ENCODE data around the gene SBNO1. TPM values are rescaled to one million over a fixed set of nuclear protein-coding genes. Genes with fewer than 3 reads are reported as not detected.
"Not testable (repeated sequence)": the region's sequence is repeated elsewhere in the genome, so short reads cannot be mapped to it uniquely, and the experiment has no call there.

SBNO1 gene
- total RNA-seq, 1 experiment from 2014 or later: 60.8 TPM

GRCh38 chr12:123384994-123385376 lies 20.3 kb upstream of the SBNO1 start:
- Mint-ChIP-seq H3K36me3 (ENCODE audit: insufficient read depth, unreplicated experiment) (peaks cover 39% of the 10 kb centered on the region), H3K27me3 (ENCODE audit: unreplicated experiment) (no peaks in the 10 kb centered on the region), H3K27ac (ENCODE audit: unreplicated experiment) (no peak overlapping the region), H3K4me3 (ENCODE audit: low read depth, unreplicated experiment) (peak overlapping the region; percentile 92), H3K9me3 (ENCODE audit: low read depth, unreplicated experiment) (no peaks in the 10 kb centered on the region), H3K4me1 (ENCODE audit: low read depth, unreplicated experiment) (peaks cover 18% of the 10 kb centered on the region)
- BruUV-seq (replicated peaks): no TSS peak
- no peak for TF ChIP-seq CTCF (IDR thresholded peaks at IDR 0.05; ENCODE audit: unreplicated experiment)
- CTCF ChIA-PET: interaction anchor here (0.5 to 2.7 kb wide), 3 partner anchors 19 to 150 kb away, joined by 8 to 37 read pairs (median 11); partner anchors contain the start of gene SBNO1
- intact Hi-C loops (cut with micrococcal nuclease; ENCODE audit: unreplicated experiment): no loop called here
- no peak for DNase-seq

- Mint-ChIP-seq H3K9me3 (ENCODE audit: low read depth, unreplicated experiment) (no peaks in the 10 kb centered on the region), H3K27ac (ENCODE audit: unreplicated experiment) (peak overlapping the region; percentile 86), H3K4me3 (ENCODE audit: low read depth, unreplicated experiment) (peak overlapping the region; percentile 92), H3K27me3 (ENCODE audit: unreplicated experiment) (no peaks in the 10 kb centered on the region), H3K36me3 (ENCODE audit: insufficient read depth, unreplicated experiment) (peaks cover 34% of the 10 kb centered on the region), H3K4me1 (ENCODE audit: low read depth, unreplicated experiment) (peaks cover 16% of the 10 kb centered on the region)
- intact Hi-C loops (cut with micrococcal nuclease; ENCODE audit: unreplicated experiment): no loop called here
- BruUV-seq (replicated peaks): no TSS peak
- CTCF ChIA-PET: interaction anchor here (0.5 to 2.7 kb wide), 7 partner anchors 13 to 726 kb away, joined by 3 to 37 read pairs (median 7); partner anchors contain the start of genes MPHOSPH9, MTRFR and SBNO1
- TF ChIP-seq CTCF (IDR thresholded peaks at IDR 0.05; ENCODE audit: unreplicated experiment): no peak
- DNase-seq: peak; percentile 36
Measured at GRCh38 chr12:123384318-123384993, 19.8 kb upstream of the SBNO1 start.

- intact Hi-C loops (cut with micrococcal nuclease; ENCODE audit: unreplicated experiment): loop anchor here (1.0 kb wide), 1 partner anchor 17 kb away; no protein-coding TSS in a partner anchor
- H3K4me3 Mint-ChIP-seq (ENCODE audit: low read depth, unreplicated experiment): peak overlapping the region; percentile 92
- TF ChIP-seq CTCF (IDR thresholded peaks at IDR 0.05; ENCODE audit: unreplicated experiment): no peak
- peaks cover 10% of the 10 kb centered on the region for H3K4me1 Mint-ChIP-seq (ENCODE audit: low read depth, unreplicated experiment)
- BruUV-seq (replicated peaks): no TSS peak
- CTCF ChIA-PET: interaction anchor here (2.7 kb wide), 1 partner anchor 18 kb away, joined by 37 read pairs; the partner anchor contains the start of gene SBNO1
- H3K27me3 Mint-ChIP-seq (ENCODE audit: unreplicated experiment): no peaks in the 10 kb centered on the region
- H3K27ac Mint-ChIP-seq (ENCODE audit: unreplicated experiment): peak overlapping the region; percentile 50
- H3K9me3 Mint-ChIP-seq (ENCODE audit: low read depth, unreplicated experiment): no peaks in the 10 kb centered on the region
- DNase-seq: no peak
- peaks cover 24% of the 10 kb centered on the region for H3K36me3 Mint-ChIP-seq (ENCODE audit: insufficient read depth, unreplicated experiment)
Measured at GRCh38 chr12:123382684-123383083, 18.0 kb upstream of the SBNO1 start.

GRCh38 chr12:123379391-123379790 lies 14.7 kb upstream of the SBNO1 start:
- TF ChIP-seq CTCF (IDR thresholded peaks at IDR 0.05; ENCODE audit: unreplicated experiment): no peak
- Mint-ChIP-seq H3K4me3 (ENCODE audit: low read depth, unreplicated experiment) (no peak overlapping the region), H3K4me1 (ENCODE audit: low read depth, unreplicated experiment) (no peaks in the 10 kb centered on the region), H3K27me3 (ENCODE audit: unreplicated experiment) (no peaks in the 10 kb centered on the region), H3K36me3 (ENCODE audit: insufficient read depth, unreplicated experiment) (peaks cover 18% of the 10 kb centered on the region), H3K27ac (ENCODE audit: unreplicated experiment) (no peak overlapping the region), H3K9me3 (ENCODE audit: low read depth, unreplicated experiment) (no peaks in the 10 kb centered on the region)
- DNase-seq: no peak
- CTCF ChIA-PET: no interaction called here
- BruUV-seq (replicated peaks): no TSS peak
- intact Hi-C loops (cut with micrococcal nuclease; ENCODE audit: unreplicated experiment): no loop called here

- H3K36me3 Mint-ChIP-seq (ENCODE audit: insufficient read depth, unreplicated experiment); DNase-seq; H3K4me3 Mint-ChIP-seq (ENCODE audit: low read depth, unreplicated experiment); H3K4me1 Mint-ChIP-seq (ENCODE audit: low read depth, unreplicated experiment); H3K27ac Mint-ChIP-seq (ENCODE audit: unreplicated experiment); BruUV-seq (replicated peaks); intact Hi-C loops (cut with micrococcal nuclease; ENCODE audit: unreplicated experiment); CTCF ChIA-PET; H3K27me3 Mint-ChIP-seq (ENCODE audit: unreplicated experiment); H3K9me3 Mint-ChIP-seq (ENCODE audit: low read depth, unreplicated experiment): not testable (repeated sequence)
Measured at GRCh38 chr12:123372415-123372814, 7.8 kb upstream of the SBNO1 start.

GRCh38 chr12:123371667-123372368 lies 7.2 kb upstream of the SBNO1 start:
- DNase-seq; BruUV-seq (replicated peaks); H3K27me3 Mint-ChIP-seq (ENCODE audit: unreplicated experiment); H3K36me3 Mint-ChIP-seq (ENCODE audit: insufficient read depth, unreplicated experiment); H3K9me3 Mint-ChIP-seq (ENCODE audit: low read depth, unreplicated experiment); H3K27ac Mint-ChIP-seq (ENCODE audit: unreplicated experiment); H3K4me3 Mint-ChIP-seq (ENCODE audit: low read depth, unreplicated experiment); H3K4me1 Mint-ChIP-seq (ENCODE audit: low read depth, unreplicated experiment); intact Hi-C loops (cut with micrococcal nuclease; ENCODE audit: unreplicated experiment): not testable (repeated sequence)
- CTCF ChIA-PET: interaction anchor here (1.3 kb wide), 1 partner anchor 12 kb away, joined by 5 read pairs; the partner anchor contains the start of gene KMT5A

Measured in Calu3 (cell line).